ENCODE results near the gene AGRN.
"Not testable (repeated sequence)": the region's sequence is repeated elsewhere in the genome, so short reads cannot be mapped to it uniquely, and the experiment has no call there.

Gene AGRN

GRCh38 chr1:1055841-1056736 lies 36.2 kb downstream of the AGRN start:
- DNase-seq = no peak

DNA sequence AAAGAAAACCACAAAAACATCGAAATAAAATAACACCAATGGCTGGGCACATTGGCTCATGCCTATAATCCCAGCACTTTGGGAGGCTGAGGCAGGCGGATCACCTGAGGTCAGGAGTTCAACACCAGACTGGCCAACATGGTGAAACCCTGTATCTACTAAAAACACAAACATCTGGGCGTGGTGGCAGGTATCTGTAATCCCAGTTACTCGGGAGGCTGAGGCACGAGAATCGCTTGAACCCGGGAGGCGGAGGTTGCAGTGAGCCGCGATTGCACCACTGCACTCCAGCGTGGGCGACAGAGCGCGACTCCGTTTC lies 37.8 kb downstream of the AGRN start:
- DNase-seq = not testable (repeated sequence)

DNA sequence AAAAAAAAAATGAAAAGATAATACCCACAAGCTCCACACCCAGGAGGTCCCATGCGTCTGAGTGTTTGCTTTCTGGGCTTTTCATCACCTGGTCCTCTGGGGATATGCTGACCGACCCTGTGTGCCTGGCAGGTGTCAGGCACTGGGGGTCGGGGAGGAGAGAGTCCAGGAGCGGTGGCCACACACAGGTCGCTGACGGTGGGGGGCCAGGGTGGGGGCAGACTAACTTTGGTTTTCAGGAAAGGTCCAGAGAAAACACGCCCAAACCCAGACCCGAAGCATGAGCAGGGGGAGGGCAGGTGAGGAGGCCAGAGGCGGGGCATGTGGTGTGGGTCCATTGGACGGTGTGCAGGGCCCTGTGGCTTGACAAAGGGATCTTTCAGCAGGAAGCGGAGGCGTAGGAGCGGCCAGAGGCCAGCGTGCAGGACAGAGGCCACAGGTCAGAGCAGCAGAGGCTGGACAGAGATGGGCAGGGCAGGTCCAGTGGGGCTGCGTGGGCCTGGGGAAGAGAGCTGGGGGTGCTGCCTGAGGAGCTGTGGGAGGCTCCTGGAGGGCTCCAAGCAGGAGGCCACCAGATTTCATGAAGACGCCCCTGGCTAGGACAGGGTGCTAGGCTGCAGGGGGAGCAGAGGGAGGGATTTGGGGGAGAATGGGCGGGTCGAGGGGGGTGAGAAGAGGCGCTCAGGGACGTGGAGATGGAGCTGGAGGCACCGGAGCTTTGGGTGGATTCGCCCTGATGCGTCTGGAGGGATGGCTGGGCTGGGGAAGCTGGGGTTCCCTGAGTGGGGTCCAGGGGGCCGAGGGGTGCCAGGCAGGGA lies 38.4 kb downstream of the AGRN start:
- no peak for DNase-seq

GRCh38 chr1:1058921-1059493 lies 39.1 kb downstream of the AGRN start:
- DNase-seq = peak; percentile 67

- DNase-seq = peak; percentile 85
Observed at GRCh38 chr1:1059494-1060280, 39.8 kb downstream of the AGRN start.

DNA sequence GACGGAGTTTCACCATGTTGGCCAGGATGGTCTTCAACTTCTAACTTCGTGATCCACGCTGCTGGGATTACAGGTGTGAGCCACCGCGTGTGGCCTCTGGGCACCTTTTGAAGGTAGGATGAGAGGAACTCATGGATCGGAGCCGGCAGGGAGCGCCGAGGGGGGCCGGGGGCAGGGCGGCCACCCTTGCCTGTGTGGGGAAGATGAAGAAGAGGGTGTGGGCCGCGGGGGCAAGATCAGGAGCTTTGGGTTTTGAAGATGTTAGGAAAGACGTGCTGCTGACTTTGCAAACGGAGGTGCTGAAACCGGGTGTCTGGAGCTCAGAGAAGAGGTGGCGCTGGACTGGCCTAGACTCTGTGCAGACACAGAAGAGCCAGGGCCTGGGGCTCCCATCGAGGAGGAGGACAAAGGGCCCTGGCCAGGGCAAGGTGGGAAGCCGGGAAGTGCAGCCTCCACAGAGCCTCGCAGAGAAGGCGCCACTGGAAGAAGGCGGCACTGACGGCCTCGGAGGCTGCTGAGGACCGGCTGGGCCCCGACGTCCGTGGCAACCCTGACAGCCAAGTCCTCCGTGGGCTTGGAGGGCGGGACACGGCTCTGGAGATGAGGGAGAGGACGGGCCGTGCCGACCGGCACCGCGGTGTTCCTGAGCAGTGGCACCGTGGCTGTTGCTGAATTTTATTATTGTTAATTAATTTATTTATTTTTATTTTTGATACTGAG lies 40.5 kb downstream of the AGRN start:
- DNase-seq = no peak

DNA sequence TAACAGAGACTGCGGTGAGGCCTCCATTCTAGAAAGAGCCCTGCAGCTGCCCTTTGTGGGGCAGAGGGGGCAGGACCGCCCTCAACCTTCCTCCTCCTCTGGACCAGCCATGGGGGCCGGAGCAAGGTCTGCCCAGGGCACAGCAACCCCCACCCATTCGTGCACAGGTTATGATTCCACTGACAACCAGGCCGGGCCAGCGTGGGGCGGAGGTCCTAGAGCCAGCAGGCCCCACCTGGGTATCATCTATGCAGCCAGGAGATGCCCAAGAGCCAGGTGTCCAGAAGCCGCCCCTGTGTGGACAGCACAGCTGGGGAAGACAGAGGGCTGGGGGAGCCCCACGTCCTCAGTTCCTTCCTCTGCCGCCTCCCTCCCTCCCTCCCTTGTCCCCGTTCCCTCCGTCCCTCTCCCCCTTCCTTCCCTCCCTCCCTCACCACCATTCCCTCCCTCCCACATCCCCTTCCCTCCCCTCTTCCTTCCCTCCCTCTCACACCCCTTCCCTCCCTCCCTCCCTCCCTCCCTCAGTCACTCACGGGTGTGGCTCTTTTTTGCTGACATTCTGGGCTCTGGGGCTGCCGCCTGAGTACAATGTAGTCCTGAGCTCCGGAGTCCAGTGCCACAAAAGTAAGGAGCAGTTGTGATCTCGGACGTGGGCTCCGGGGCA lies 41.9 kb downstream of the AGRN start:
- no peak for DNase-seq

GRCh38 chr1:1062348-1063163 lies 42.6 kb downstream of the AGRN start:
- no peak for DNase-seq

DNA sequence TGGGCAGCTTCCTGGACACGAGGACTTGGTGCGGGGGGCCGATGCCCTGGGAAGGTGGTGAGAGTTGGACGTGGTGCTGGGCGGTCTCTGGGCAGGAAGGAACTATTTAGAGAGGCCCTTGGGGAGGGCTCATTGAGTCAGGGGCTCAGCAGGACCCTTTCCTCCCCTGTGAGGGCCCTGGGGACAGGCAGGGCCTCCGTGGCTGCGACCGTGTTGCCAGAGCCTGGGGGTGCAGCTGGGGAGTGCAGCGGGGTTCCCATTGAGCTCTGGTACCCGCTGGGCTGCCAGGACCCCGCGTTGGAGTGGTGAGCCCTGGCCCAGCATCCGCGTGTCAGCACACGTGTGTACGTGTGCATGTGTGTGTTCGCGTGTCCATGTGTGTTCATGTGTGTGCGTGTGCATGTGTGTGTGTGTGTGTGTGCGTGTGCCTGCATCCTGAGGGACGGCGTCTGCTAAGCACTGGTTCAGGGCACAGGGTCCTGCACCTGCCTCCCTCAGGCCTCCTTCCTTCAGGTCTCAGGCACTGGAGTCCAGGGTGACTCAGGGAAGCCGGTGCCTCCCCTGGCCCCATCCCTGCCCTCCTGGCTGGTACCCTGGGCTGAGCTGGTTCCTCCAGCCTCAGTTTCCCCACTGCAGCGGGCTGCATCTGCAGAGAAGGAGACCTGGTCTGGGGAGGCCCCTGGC lies 43.5 kb downstream of the AGRN start:
- no peak for DNase-seq

DNA sequence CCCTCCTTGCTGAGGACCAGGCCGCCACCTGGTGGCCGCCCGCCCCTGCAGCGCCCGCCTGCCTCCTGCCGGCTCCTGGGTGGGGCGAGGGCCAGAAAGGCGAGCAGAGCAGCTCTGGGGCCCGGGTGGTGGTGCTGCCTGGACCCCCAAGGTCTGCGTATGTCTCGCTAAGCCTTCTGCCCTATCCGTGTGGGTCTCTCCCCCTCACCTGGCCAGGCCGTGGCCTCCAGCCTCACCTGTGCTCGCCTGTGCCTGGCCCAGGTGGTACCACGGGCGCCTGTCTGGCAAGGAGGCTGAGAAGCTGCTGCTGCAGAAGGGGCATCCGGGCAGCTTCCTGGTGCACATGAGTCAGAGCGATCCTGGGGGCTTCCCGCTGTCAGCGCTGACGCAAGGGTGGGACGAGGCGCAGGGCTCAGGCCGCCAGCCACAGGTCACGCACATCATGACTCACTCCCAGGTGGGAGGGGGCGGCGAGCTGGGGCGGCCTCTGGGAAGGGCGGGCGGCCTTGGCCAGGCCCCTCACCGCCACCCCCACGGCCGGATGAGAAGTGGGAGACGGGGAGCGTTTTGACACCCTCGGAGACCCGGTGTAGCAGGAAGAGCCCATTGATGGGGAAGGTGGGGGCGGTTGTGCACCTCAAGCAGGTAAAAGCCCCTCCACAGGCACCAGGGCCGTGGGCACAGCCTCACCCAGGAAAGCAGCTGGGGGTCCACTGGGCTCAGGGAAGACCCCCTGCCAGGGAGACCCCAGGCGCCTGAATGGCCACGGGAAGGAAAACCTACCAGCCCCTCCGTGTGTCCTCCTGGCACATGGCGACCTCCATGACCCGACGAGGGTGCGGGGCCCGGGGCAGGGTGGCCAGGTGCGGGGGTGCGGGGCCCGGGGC lies 44.3 kb downstream of the AGRN start:
- DNase-seq = peak; percentile 61

DNA sequence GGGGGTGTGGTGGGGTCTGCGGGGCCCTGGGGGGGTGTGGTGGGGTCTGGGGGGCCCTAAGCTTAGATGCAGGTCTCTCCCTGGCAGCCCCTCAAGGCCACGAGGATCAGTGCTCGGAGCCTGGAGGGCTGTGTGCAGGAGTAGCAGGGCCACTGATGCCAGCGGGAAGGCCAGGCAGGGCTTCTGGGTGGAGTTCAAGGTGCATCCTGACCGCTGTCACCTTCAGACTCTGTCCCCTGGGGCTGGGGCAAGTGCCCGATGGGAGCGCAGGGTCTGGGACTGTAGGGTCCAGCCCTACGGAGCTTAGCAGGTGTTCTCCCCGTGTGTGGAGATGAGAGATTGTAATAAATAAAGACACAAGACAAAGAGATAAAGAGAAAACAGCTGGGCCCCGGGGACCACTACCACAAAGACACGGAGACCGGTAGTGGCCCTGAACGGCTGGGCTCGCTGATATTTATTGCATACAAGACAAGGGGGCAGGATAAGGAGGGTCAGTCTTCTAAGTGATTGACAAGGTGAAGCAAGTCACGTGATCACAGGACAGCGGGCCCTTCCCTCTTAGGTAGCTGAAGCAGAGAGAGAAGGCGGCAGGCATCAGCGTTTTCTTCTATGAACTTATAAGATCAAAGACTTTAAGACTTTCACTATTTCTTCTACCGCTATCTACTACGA lies 45.5 kb downstream of the AGRN start:
- DNase-seq = no peak

GRCh38 chr1:1065940-1066304 lies 46.0 kb downstream of the AGRN start:
- not testable (repeated sequence) for DNase-seq

DNA sequence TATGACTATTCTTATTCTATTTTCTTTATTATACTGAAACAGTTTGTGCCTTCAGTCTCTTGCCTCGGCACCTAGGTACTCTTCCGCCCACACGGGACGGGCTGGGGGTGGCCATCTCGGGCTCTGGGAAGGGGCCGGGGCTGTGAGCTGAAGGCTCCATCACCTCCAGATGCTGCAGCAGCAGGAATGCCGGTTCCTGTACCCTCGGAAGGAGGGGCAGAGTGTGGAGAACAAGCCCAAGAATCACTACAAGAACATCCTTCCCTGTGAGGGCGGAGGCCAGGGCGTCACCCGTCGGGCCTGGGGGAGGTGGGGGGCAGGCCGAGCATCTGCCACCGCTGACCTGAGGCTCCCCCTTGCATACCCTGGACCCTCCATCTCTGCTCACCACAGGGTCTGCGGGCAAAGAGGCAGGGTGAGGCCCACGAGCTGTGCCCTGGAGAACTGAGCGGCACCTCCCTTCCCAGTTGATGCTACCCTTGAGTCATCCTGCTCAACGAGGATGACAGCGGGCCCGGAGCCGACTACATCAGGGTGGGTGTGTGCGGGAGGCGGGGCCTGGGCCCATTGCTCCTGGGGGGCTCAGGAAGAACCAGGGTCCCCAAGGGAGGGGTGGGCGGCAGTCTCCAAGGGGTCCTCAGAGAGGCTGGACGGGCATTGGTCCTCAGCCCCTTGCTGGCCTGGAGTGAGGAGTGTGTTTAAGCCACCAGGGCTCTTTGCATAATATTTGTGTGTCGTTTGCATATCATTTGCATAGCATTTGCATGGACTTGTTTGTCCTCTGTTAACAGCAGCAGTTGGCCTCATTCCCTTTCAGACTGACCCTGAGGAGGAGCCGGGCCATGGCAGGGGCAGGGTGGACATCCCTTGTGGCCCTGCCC lies 46.7 kb downstream of the AGRN start:
- no peak for DNase-seq

GRCh38 chr1:1067284-1067859 lies 47.5 kb downstream of the AGRN start:
- no peak for DNase-seq

DNA sequence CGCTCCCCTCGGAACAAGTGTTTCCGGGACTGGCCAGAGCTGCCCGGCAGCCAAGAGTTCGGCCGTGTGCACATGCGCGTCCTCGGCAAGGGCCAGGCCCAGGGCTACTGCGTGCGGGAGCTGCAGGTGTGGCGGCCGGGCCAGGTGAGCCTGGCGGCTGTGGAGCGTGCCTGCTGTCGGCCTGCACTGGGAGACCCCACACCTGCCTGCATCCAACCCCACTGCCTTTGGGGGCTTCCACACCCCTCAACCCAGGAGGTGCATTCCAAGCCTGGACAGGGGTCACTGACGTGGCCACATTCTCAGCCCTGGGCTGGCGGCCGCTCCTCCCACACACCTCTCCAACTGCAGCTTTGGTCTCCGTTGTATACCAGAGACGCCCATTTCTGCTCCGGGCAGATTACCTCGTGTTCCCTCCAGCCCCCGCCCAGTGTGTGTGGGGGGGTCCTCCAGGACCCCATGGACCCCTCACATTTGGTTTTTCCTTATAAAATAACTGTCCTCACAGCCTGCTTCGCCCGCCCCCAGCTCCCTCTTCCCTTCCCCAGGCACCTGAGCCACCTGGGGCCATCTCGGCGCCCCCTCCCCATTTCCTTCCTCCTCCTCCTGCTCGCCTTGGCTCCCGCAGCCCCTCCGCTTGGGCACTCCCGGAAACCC lies 48.1 kb downstream of the AGRN start:
- peak; percentile 83 for DNase-seq

- peak; percentile 85 for DNase-seq
Observed at GRCh38 chr1:1068517-1069055, 48.7 kb downstream of the AGRN start.
